Keratinocyte (primary cell): ENCODE results near the gene PACSIN2. TPM values are rescaled to one million over a fixed set of nuclear protein-coding genes. Genes with fewer than 3 reads are reported as not detected.

ENCODE experiments used
- DNase-seq: peaks from one replicate; pipeline ENCODE4 v3.0.0-alpha.2; 2011; ENCODE audit warnings: low read depth, missing footprints, low spot score
- FAIRE-seq: peaks from 2 replicates; lab custom pipeline; 2011; peaks lifted over from hg19 to GRCh38; lab: Jason Lieb, UNC
- H2AFZ ChIP-seq: 2 replicates; pipeline ENCODE4 v1.6.0; 2012; ENCODE audit warnings: low read length, control low read depth, inconsistent platforms; ENCODE audit not compliant: control insufficient read depth
- H3K27ac ChIP-seq: 2 replicates; pipeline ENCODE4 v1.5.1; 2011; ENCODE audit warnings: low read length; ENCODE audit not compliant: control insufficient read depth, insufficient read depth
- H3K27me3 ChIP-seq: 3 replicates; pipeline ENCODE4 v1.6.0; 2011; ENCODE audit warnings: low read length; ENCODE audit not compliant: control insufficient read depth, insufficient read depth; ENCODE audit errors: extremely low read depth
- H3K36me3 ChIP-seq, 2 experiments: 2 replicates in 1 of 2; 3 replicates in 1 of 2; pipeline ENCODE4 v1.5.1; 2011; ENCODE audit warnings: low read length in 2 of 2, mild to moderate bottlenecking in 1 of 2; ENCODE audit not compliant: control insufficient read depth in 2 of 2, insufficient read depth in 2 of 2; ENCODE audit errors: extremely low read depth in 1 of 2
- H3K4me1 ChIP-seq: 3 replicates; pipeline ENCODE4 v1.5.1; 2011; ENCODE audit warnings: low read length; ENCODE audit not compliant: control insufficient read depth, insufficient read depth; ENCODE audit errors: extremely low read depth
- H3K4me2 ChIP-seq: 3 replicates; pipeline ENCODE4 v1.6.0; 2011; ENCODE audit warnings: low read depth, low read length; ENCODE audit not compliant: control insufficient read depth, insufficient read depth; ENCODE audit errors: extremely low read depth
- H3K4me3 ChIP-seq, 3 experiments: fragments of 200-600 bp in 1 of 3; sonication (generic) in 1 of 3; 2 replicates in 2 of 3; 3 replicates in 1 of 3; pipeline ENCODE4 v1.5.1; 2011 to 2016; ENCODE audit warnings: low read length in 3 of 3, mild to moderate bottlenecking in 3 of 3, control low read depth in 2 of 3, inconsistent platforms in 1 of 3, low read depth in 1 of 3, mixed read lengths in 1 of 3, mixed run types in 1 of 3, moderate library complexity in 1 of 3; ENCODE audit not compliant: control insufficient read depth in 2 of 3, insufficient read depth in 2 of 3; ENCODE audit errors: extremely low read depth in 1 of 3
- H3K79me2 ChIP-seq: 2 replicates; pipeline ENCODE4 v1.6.0; 2012; ENCODE audit warnings: low read length; ENCODE audit not compliant: control insufficient read depth, insufficient read depth
- H3K9ac ChIP-seq: 3 replicates; pipeline ENCODE4 v1.6.0; 2011; ENCODE audit warnings: low read length; ENCODE audit not compliant: control insufficient read depth, insufficient read depth; ENCODE audit errors: extremely low read depth
- H3K9me1 ChIP-seq: 3 replicates; pipeline ENCODE4 v1.6.0; 2011; ENCODE audit warnings: low read length; ENCODE audit not compliant: control insufficient read depth, insufficient read depth; ENCODE audit errors: extremely low read depth
- H3K9me3 ChIP-seq: 2 replicates; pipeline ENCODE4 v1.5.1; 2012; ENCODE audit warnings: low read depth, low read length; ENCODE audit not compliant: control insufficient read depth
- H4K20me1 ChIP-seq: 3 replicates; pipeline ENCODE4 v1.6.0; 2011; ENCODE audit warnings: low read length; ENCODE audit not compliant: control insufficient read depth, insufficient read depth; ENCODE audit errors: extremely low read depth
- EZH2 ChIP-seq: IDR thresholded peaks from one replicate; pipeline ENCODE4 v1.6.1; 2012; ENCODE audit warnings: inconsistent platforms, mild to moderate bottlenecking, low read length, moderate library complexity
- dilution Hi-C: fragments of 300-500 bp; cut with MboI; formaldehyde crosslinking; loops from one replicate; pipeline ENCODE4 v1.7.0; 2020; ENCODE audit warnings: low sequenced_read_pairs; ENCODE audit not compliant: extremely low pct_ligation_motif_present
- polyA plus RNA-seq, 5 experiments: library from polyadenylated mRNA; depleted of rRNA in 3 of 5; stranded (reverse) in 3 of 5; stranded (forward) in 1 of 5; unstranded in 1 of 5; fragments of >200 nt; gene quantifications; 1 replicate in 1 of 5; 2 replicates in 3 of 5; 3 replicates in 1 of 5; pipeline versions ENCODE4 v1.2.1 to v1.2.3, GENCODE V29; 2011 to 2012; ENCODE audit warnings: missing spikeins in 2 of 5, low read depth in 1 of 5, low replicate concordance in 1 of 5
- TF ChIP-seq, protein P1 (sequence below), 3 experiments: IDR thresholded peaks in 1 of 3; conservative IDR thresholded peaks in 1 of 3; optimal IDR thresholded peaks in 1 of 3; 2 replicates in 2 of 3; 3 replicates in 1 of 3; pipeline versions ENCODE3 to v1.5.1; 2011; ENCODE audit warnings: low read length in 3 of 3, mild to moderate bottlenecking in 3 of 3, moderate library complexity in 2 of 3, control low read depth in 1 of 3, inconsistent platforms in 1 of 3; ENCODE audit not compliant: insufficient read depth in 2 of 3; ENCODE audit errors: extremely low read depth in 1 of 3

Gene PACSIN2
- polyA plus RNA-seq, 1 donor (not counting 4 experiments of a cell fraction or from before 2014, with no cell fraction given): 55.5 TPM

DNA sequence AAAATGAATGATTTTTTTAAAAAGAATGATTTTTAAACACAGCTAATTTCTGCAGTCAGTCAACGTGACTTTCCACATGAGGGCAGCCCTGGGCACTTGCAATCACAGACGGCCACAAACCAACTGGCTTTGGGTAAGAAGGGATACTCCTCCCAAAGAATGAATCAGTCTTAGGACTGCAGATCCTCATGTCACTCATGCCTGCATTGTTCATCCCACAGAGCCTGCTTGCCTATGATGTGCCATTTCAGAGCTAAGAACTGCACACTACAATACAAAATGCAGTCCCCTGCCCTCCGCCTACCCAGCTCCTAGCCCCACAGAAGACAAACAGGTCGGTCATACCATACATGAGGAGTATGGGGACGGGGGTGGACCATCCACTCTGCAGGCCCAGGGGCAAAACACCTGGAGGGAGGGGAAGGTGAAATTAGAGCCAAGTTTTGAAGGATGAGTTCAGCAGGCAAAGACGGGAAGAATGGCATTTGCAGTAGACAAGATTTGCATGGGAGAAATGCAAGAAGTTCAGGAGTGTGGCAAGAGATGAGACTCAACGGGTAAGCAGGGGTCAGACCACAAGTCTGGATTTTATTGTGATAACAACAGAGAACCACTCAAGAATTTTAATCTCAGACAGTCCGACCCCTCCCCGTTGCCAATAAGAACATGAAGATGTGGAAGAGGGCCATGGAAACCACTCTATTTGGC is 24.7 kb downstream of the PACSIN2 start:
- H2AFZ ChIP-seq: no peak overlapping the region
- FAIRE-seq: peak; percentile 100
- dilution Hi-C loops: no loop called here

GRCh38 chr22:42986115-42986514 is 28.8 kb downstream of the PACSIN2 start:
- no peak overlapping the region for H3K9ac ChIP-seq
- no peak overlapping the region for H3K4me2 ChIP-seq
- DNase-seq (no peak), FAIRE-seq (no peak)
- no peak for TF ChIP-seq EZH2
- TF ChIP-seq, protein P1, sequence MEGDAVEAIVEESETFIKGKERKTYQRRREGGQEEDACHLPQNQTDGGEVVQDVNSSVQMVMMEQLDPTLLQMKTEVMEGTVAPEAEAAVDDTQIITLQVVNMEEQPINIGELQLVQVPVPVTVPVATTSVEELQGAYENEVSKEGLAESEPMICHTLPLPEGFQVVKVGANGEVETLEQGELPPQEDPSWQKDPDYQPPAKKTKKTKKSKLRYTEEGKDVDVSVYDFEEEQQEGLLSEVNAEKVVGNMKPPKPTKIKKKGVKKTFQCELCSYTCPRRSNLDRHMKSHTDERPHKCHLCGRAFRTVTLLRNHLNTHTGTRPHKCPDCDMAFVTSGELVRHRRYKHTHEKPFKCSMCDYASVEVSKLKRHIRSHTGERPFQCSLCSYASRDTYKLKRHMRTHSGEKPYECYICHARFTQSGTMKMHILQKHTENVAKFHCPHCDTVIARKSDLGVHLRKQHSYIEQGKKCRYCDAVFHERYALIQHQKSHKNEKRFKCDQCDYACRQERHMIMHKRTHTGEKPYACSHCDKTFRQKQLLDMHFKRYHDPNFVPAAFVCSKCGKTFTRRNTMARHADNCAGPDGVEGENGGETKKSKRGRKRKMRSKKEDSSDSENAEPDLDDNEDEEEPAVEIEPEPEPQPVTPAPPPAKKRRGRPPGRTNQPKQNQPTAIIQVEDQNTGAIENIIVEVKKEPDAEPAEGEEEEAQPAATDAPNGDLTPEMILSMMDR (optimal IDR thresholded peaks at IDR 0.05 in 1 of 3, IDR thresholded peaks at IDR 0.05 in 1 of 3, conservative IDR thresholded peaks at IDR 0.05 in 1 of 3; ENCODE audit: extremely low read depth in 1 of 3, insufficient read depth in 2 of 3, low read length in 3 of 3): no peak
- peaks cover 9% of the 10 kb centered on the region for H4K20me1 ChIP-seq
- H3K9me1 ChIP-seq: peaks cover 4% of the 10 kb centered on the region
- H3K27ac ChIP-seq: no peak overlapping the region
- dilution Hi-C loops: no loop called here
- no peak overlapping the region for H2AFZ ChIP-seq
- H3K36me3 ChIP-seq: no peaks in the 10 kb centered on the region
- H3K79me2 ChIP-seq: peaks cover 65% of the 10 kb centered on the region
- no peaks in the 10 kb centered on the region for H3K9me3 ChIP-seq
- H3K4me3 ChIP-seq: no peak overlapping the region
- peaks cover 11% of the 10 kb centered on the region for H3K4me1 ChIP-seq
- no peaks in the 10 kb centered on the region for H3K27me3 ChIP-seq

More for the DNA sequence above, 24.7 kb downstream of the PACSIN2 start:
- no peak overlapping the region for H3K4me3 ChIP-seq
- peaks cover 13% of the 10 kb centered on the region for H4K20me1 ChIP-seq
- peak overlapping the region; percentile 55 for H3K4me2 ChIP-seq
- H3K27me3 ChIP-seq: no peaks in the 10 kb centered on the region
- H3K9ac ChIP-seq: no peak overlapping the region
- H3K27ac ChIP-seq: peak overlapping the region; percentile 46
- peaks cover 41% of the 10 kb centered on the region for H3K4me1 ChIP-seq
- peaks cover 79% of the 10 kb centered on the region for H3K79me2 ChIP-seq
- TF ChIP-seq, protein P1 (optimal IDR thresholded peaks at IDR 0.05 in 1 of 3, IDR thresholded peaks at IDR 0.05 in 1 of 3, conservative IDR thresholded peaks at IDR 0.05 in 1 of 3; ENCODE audit: extremely low read depth in 1 of 3, insufficient read depth in 2 of 3, low read length in 3 of 3): peak; percentile 51 to 72 (median 55)
- no peak for TF ChIP-seq EZH2
- H3K9me3 ChIP-seq: no peaks in the 10 kb centered on the region
- H3K36me3 ChIP-seq: no peaks in the 10 kb centered on the region
- peak; percentile 69 for DNase-seq
- H3K9me1 ChIP-seq: peaks cover 7% of the 10 kb centered on the region
